T-helper 2 cell treated with Interferon-gamma antibody and Interleukin-4, amounts not matched to agents 5 μg/mL and 100 μg/mL, for 36 hours (primary cell): ENCODE measurements around the gene NUMB.

Source experiments
- DNase-seq: peaks from one replicate; pipeline ENCODE4 v3.0.0; 2021; ENCODE audit warnings: low spot score
- H3K27ac Mint-ChIP-seq: one replicate; pipeline ENCODE4 v1.8.0; 2021; ENCODE audit warnings: mild to moderate bottlenecking, mixed read lengths
- H3K27me3 Mint-ChIP-seq: one replicate; pipeline ENCODE4 v1.8.0; 2021; ENCODE audit warnings: low read depth, mixed read lengths
- H3K36me3 Mint-ChIP-seq: one replicate; pipeline ENCODE4 v1.8.0; 2021; ENCODE audit warnings: low read depth, mixed read lengths
- H3K4me1 Mint-ChIP-seq: one replicate; pipeline ENCODE4 v1.8.0; 2021; ENCODE audit warnings: low read depth, mixed read lengths
- H3K4me3 Mint-ChIP-seq: one replicate; pipeline ENCODE4 v1.8.0; 2022; ENCODE audit warnings: mild to moderate bottlenecking, moderate library complexity, mixed read lengths
- H3K9me3 Mint-ChIP-seq: one replicate; pipeline ENCODE4 v1.8.0; 2021; ENCODE audit warnings: mixed read lengths

The NUMB gene

DNA sequence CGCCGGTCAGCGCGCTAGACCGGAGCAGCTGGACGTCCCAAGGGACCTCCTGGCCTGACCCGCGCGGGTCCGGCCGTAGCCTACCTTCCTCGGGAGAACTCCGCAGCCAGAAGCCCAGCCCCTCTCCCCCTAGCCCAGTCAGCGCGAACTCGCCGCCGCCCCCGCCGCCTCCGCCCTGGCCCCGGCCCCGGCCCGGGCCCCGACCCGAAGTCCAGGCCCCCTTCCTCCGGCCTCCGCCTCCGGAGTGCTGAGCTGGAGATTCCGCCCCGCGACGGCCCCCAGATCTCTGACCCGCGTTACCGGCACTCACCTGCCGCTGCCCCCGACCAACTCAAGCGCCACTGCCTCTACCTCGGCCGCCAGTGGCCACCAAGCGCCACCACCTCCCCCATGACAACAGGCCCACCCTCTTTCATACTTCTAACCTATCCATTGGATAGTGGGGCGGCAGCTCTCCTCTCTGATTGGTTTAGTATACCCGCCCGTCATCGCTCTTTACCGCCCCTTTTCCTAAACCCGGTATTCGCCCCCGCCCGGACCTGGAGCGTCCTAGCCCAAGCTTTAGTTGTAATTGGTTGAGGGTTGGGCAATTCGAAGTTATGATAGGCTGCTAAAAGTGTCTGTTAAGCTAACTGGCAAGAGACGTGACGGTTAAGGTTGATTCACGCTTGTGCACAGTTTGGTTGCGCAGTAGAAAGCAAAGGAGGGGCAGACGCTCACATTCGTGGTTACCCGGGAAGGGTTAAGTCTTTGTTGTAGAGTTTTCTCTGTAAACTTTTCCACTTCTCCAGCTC is at the start of gene NUMB:
TSS of gene NUMB (minus strand) at position 364 of the 794 bp plus-strand sequence. CDS start 102,795 bp downstream, outside the sequence.
- Mint-ChIP-seq H3K4me1 (peaks cover 35% of the 10 kb centered on the region), H3K4me3 (peak within 1 kb of the TSS; percentile 96), H3K36me3 (peaks cover 4% of the 10 kb centered on the region)

DNA sequence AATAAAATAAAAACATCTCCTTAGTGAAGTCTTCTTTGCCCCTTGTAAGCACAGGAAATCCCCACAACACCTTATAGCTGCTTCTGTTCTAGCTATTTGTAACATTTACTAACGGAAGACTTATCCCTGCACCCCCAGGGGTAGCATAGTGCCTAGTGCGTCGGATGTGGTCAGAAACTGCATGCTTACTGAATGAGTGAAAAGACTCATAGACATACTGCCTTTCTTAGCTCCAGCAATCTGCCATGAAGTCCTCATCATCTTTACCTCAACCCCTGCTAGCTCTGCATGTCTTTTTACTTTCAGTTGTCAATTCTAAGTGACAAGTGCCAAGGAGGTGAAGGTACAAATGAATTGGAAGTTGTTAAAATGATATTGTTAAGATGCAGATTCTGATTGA is 45.3 kb upstream of the NUMB start:
- Mint-ChIP-seq H3K27ac (no peak overlapping the region), H3K27me3 (no peaks in the 10 kb centered on the region), H3K4me1 (no peaks in the 10 kb centered on the region), H3K4me3 (no peak overlapping the region), H3K36me3 (peaks cover 4% of the 10 kb centered on the region), H3K9me3 (no peaks in the 10 kb centered on the region)
- DNase-seq: no peak

More for the DNA sequence above, at the start of gene NUMB:
- DNase-seq: peak; percentile 97
- Mint-ChIP-seq H3K27me3 (no peaks in the 10 kb centered on the region), H3K27ac (peak within 1 kb of the TSS; percentile 93), H3K9me3 (no peaks in the 10 kb centered on the region)

DNA sequence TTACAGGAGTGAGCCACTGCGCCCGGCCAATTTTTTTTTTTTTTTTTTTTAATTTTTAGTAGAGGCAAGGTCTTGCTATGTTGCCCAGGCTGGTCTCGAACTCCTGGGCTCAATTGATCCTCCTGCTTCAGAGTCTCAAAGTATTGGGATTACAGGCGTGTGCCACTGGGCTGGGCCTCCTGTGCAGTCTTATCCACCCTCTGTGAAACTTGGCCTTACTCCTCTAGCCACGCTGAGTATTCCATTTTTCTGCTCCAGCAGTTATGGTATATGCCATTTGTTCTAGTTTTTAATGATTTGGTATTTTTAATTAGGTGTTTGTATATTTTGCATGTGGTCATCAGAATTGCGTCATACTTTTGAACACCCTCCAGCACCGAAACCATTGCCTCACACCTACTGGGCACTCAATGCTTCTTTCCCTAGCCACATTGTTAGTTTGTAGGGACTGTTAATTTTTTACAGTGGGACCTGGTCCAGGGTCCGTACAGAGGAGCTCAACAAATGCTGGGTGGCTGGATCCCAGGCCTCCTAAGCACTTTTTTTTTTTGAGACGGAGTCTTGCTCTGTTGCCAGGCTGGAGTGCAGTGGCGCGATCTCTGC is 43.8 kb upstream of the NUMB start:
- no peak for DNase-seq
- Mint-ChIP-seq H3K27ac (no peak overlapping the region), H3K9me3 (no peaks in the 10 kb centered on the region), H3K4me1 (no peaks in the 10 kb centered on the region), H3K36me3 (peaks cover 8% of the 10 kb centered on the region), H3K27me3 (no peaks in the 10 kb centered on the region), H3K4me3 (no peak overlapping the region)

DNA sequence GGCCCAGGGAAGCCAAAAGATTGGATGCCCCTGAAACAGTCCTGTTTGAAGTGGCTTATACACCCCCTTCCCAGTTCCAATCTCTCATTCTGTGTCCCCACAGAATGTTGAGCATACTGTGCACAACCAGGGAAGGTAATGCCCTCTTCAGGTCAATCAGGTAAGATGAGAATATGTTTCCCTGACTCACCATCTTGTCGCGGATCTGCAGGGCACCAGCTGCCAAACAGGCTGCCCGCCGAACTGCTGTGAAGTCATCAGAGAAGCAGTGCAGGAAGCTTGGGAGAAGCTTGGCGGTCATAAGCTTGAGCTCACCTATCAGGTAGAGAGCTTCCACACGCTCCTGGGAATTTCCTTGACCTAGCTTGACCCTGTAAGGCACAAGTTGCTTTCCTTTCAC is 42.0 kb upstream of the NUMB start:
- peaks cover 5% of the 10 kb centered on the region for H3K4me1 Mint-ChIP-seq
- no peak for DNase-seq
- peaks cover 16% of the 10 kb centered on the region for H3K36me3 Mint-ChIP-seq
- no peaks in the 10 kb centered on the region for H3K27me3 Mint-ChIP-seq
- no peaks in the 10 kb centered on the region for H3K9me3 Mint-ChIP-seq
- H3K4me3 Mint-ChIP-seq: no peak overlapping the region
- no peak overlapping the region for H3K27ac Mint-ChIP-seq

DNA sequence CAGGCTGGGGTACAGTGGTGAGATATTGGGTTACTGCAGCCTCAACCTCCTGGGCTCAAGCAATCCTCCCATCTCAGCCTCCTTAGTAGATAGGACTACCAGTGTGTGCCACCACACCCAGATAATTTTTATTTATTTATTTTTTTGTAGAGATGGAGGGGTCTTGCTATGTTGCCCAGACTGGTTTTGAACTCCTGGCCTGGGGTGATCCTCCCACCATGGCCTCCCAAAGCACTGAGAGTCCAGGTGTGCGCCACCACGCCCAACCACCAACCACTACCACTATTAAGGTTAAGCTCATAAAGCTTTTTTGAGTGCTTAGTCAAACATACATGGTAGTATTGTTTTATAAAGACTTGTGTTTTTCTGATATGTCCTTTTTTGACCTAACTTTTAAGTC is 36.2 kb upstream of the NUMB start:
- Mint-ChIP-seq H3K36me3 (peaks cover 45% of the 10 kb centered on the region), H3K4me3 (no peak overlapping the region), H3K9me3 (no peaks in the 10 kb centered on the region), H3K27ac (no peak overlapping the region), H3K27me3 (no peaks in the 10 kb centered on the region), H3K4me1 (peaks cover 26% of the 10 kb centered on the region)
- DNase-seq: no peak

DNA sequence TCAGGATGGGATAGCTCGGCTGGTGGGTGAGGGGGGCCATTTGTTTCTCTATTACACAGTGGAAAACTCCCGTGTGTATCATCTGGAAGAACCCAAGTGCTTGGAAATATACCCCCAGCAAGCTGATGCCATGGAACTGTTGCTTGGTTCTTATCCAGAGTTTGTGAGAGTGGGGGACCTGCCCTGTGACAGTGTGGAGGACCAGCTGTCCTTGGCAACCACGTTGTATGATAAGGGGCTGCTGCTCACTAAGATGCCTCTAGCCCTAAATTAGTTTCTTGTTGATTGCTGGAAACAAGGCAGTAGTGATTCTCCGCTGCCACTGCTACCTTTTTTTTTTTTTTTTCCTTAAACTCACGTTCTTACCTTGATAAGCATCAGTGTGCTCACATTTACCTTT is 34.3 kb upstream of the NUMB start:
- H3K9me3 Mint-ChIP-seq: no peaks in the 10 kb centered on the region
- H3K36me3 Mint-ChIP-seq: peaks cover 36% of the 10 kb centered on the region
- peaks cover 2% of the 10 kb centered on the region for H3K27me3 Mint-ChIP-seq
- H3K4me1 Mint-ChIP-seq: peaks cover 26% of the 10 kb centered on the region
- peak overlapping the region; percentile 87 for H3K4me3 Mint-ChIP-seq
- no peak overlapping the region for H3K27ac Mint-ChIP-seq
- DNase-seq: no peak

DNA sequence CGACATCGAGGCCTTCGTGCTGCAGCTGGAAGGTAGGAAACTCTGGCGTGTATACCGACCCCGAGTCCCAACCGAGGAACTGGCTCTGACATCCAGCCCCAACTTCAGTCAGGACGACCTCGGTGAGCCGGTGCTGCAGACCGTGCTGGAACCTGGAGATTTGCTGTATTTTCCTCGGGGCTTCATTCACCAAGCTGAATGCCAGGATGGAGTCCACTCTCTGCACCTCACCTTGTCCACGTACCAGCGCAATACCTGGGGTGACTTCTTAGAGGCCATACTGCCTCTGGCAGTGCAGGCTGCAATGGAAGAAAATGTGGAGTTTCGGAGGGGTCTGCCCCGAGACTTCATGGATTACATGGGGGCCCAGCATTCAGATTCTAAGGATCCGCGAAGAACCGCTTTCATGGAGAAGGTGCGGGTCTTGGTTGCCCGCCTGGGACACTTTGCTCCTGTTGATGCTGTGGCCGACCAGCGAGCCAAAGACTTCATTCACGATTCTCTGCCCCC is 33.8 kb upstream of the NUMB start:
- peak overlapping the region; percentile 87 for H3K4me3 Mint-ChIP-seq
- DNase-seq: no peak
- peaks cover 26% of the 10 kb centered on the region for H3K4me1 Mint-ChIP-seq
- H3K27me3 Mint-ChIP-seq: peaks cover 5% of the 10 kb centered on the region
- H3K36me3 Mint-ChIP-seq: peaks cover 36% of the 10 kb centered on the region
- H3K27ac Mint-ChIP-seq: no peak overlapping the region
- H3K9me3 Mint-ChIP-seq: no peaks in the 10 kb centered on the region

DNA sequence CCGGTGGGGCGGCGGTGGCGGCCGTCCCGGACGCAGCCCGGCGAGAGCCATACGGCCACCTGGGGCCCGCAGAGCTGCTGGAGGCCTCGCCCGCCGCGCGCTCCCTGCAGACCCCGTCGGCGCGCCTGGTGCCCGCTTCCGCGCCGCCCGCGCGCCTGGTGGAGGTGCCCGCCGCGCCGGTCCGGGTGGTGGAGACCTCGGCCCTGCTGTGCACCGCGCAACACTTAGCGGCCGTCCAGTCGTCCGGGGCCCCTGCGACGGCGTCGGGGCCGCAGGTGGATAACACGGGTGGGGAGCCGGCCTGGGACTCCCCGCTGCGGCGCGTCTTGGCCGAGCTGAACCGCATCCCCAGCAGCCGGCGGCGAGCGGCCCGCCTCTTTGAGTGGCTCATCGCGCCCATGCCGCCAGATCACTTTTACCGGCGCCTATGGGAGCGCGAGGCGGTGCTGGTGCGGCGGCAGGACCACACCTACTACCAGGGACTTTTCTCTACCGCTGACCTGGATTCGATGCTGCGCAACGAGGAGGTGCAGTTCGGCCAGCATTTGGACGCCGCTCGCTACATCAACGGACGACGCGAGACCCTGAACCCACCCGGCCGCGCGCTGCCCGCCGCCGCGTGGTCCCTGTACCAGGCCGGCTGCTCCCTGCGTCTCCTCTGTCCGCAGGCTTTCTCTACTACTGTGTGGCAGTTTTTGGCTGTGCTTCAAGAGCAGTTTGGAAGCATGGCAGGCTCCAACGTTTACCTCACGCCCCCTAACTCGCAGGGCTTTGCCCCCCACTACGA is 33.1 kb upstream of the NUMB start:
- no peaks in the 10 kb centered on the region for H3K9me3 Mint-ChIP-seq
- peaks cover 26% of the 10 kb centered on the region for H3K4me1 Mint-ChIP-seq
- H3K36me3 Mint-ChIP-seq: peaks cover 36% of the 10 kb centered on the region
- peak overlapping the region; percentile 87 for H3K4me3 Mint-ChIP-seq
- peak overlapping the region; percentile 84 for H3K27ac Mint-ChIP-seq
- peak; percentile 80 for DNase-seq
- H3K27me3 Mint-ChIP-seq: peaks cover 8% of the 10 kb centered on the region

DNA sequence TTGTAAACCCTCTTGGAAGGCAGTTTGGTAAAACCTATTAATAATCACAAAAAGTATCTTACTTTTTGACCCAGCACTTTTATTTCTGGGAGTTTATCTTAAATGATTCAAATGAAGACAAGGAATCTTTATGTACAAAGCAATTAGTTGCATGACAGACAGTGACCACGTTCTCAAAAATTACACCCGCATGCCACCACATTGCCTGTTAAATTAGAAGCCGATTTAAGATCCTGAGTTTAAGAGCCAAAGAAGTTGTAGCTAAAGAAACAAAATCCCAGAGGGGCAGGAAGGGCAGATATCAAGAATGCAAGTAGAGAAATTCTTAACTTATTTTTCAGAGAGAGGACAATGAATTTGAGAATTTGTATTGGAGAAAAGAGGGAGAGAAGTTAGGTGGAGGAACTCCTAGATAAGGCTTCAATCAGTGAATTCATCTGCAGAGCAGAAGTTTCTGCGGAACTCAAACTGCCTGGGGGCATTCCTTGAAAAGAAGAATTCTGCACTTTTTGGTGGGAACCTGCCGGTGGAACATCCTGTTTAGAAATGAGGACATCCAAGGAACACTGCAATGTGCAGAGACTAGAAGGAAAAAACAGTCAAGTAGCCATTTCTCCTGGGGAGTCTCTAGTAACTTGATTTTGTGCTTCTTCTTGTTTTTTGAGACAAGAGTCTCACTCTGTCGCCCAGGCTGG is 31.3 kb upstream of the NUMB start:
- Mint-ChIP-seq H3K27ac (no peak overlapping the region), H3K4me1 (peaks cover 21% of the 10 kb centered on the region), H3K36me3 (peaks cover 23% of the 10 kb centered on the region), H3K4me3 (peak overlapping the region; percentile 50), H3K9me3 (no peaks in the 10 kb centered on the region), H3K27me3 (peaks cover 8% of the 10 kb centered on the region)
- DNase-seq: no peak

DNA sequence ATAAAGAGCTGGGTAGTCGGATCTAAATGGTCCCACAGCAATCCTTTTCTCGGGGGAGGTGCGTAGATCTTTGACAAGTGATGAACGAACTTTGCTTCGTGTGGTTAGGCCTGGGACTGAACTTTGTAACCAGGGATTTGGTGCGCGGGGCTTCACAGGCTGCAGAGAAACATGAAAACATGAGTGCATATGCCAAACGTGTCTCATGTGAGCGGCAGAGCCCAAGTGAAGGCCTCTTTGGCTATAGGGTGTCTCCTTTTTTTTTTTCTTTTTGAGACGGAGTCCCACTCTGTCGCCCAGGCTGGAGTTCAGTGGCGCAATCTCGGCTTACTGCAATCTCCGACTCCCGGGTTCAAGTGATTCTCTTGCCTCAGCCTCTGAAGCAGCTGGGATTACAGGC is 20.3 kb upstream of the NUMB start:
- Mint-ChIP-seq H3K4me3 (no peak overlapping the region), H3K27me3 (peaks cover 3% of the 10 kb centered on the region), H3K9me3 (no peaks in the 10 kb centered on the region), H3K4me1 (no peaks in the 10 kb centered on the region), H3K27ac (no peak overlapping the region), H3K36me3 (no peaks in the 10 kb centered on the region)
- DNase-seq: no peak

DNA sequence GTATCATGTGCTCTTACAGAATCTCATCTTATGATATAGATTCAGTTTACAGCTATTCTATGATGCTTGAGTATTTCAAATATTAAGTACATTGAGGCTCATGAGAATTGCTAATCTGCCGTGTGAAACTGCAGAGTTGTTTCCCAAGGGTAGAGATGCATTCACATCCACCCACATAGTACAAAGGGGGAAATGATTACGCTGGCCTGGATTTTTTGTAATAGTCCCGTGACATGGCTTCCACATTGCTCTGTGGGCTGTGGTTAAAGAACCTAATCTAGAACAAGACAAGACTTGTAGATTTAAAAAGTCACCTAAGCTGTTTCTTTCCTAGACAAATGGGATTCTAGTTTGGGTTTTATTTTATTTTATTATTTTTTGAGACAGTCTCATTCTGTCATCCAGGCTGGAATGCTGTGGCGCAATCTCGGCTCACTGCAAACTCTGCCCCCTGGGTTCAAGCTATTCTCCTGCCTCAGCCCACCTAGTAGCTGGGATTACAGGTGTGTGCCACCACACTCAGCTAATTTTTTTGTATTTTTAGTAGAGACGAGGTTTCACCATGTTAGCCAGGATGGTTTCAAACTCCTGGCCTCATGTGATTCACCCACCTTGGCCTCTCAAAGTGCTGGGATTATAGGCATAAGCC is 19.4 kb upstream of the NUMB start:
- Mint-ChIP-seq H3K36me3 (no peaks in the 10 kb centered on the region), H3K27ac (no peak overlapping the region), H3K4me1 (no peaks in the 10 kb centered on the region), H3K27me3 (peaks cover 2% of the 10 kb centered on the region), H3K4me3 (no peak overlapping the region), H3K9me3 (no peaks in the 10 kb centered on the region)
- DNase-seq: no peak

DNA sequence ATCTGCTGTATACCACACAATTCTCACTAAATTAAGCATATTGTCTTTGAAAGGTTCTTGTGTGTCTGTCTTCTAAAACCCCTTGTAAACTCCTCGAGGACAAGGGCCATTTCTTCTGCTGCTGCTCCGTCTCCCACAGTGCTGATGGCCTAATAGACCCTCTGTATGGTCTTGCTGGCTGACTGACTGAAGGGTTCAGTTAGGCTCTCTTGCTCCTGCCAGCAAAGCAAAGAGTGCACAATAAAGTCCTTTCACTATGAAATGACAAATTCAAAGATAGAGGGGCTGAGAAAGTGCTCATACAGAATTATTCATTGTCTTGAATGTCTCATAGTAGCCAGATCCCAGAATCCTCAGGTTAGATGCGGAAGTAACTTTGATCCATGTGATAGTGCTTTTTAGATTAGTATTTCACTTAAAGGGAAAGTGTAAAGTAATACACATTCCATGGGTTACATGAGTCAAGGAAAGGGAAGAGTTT is 18.1 kb upstream of the NUMB start:
- Mint-ChIP-seq H3K36me3 (no peaks in the 10 kb centered on the region), H3K27ac (no peak overlapping the region), H3K9me3 (no peaks in the 10 kb centered on the region), H3K4me3 (no peak overlapping the region), H3K27me3 (no peaks in the 10 kb centered on the region), H3K4me1 (peaks cover 2% of the 10 kb centered on the region)
- no peak for DNase-seq

DNA sequence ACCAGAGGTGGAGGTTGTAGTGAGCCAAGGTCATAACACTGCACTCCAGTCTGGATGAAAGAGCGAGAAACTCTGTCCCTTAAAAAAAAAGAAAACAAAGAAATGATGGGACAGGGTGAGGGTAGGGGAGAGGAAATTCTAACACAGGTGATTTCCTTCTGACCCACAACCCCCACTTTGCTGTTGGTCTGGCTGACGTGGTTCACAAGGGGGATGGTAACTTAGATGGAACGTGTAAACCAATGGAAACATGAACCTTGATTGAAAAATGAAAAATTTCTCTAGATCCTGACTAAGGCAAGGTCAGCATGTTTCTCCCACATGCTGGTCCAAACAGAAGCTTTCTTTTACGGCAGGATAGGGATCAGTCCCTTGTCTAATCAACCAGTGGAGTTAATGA is 16.6 kb upstream of the NUMB start:
- Mint-ChIP-seq H3K27ac (no peak overlapping the region), H3K36me3 (no peaks in the 10 kb centered on the region), H3K4me1 (peaks cover 2% of the 10 kb centered on the region), H3K9me3 (no peaks in the 10 kb centered on the region), H3K27me3 (no peaks in the 10 kb centered on the region), H3K4me3 (no peak overlapping the region)
- DNase-seq: no peak
